GM18909 (cell line): ENCODE measurements around the gene SCCPDH.
"Not testable (repeated sequence)": the region's sequence is repeated elsewhere in the genome, so short reads cannot be mapped to it uniquely, and the experiment has no call there.

Experiments used
- ATAC-seq: cut with Tn5 transposase; IDR thresholded peaks from one replicate; pipeline ENCODE4 v1.9.1; 2021; ENCODE audit warnings: mild to moderate bottlenecking; ENCODE audit not compliant: unreplicated experiment, poor library complexity

The SCCPDH gene

DNA sequence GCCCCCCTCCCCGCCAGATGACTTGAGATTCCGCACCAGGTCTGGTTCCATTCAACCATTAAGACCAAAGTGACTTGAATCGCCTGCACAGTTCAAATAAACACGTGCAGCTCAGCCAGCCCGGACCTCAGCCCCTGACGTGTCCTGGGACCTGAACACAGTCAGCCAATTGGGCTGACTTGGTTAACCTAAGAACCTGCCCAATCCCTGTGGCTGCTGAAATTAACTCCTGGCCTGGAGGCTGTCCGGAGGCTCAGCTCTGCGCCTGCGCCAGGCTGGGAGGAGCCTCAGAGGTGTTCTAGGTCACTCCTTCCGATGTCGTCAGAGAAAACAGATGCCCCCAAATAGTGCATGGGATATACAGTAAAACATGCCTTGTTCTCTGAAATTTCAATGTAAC, 73.4 kb downstream of the SCCPDH start:
- no peak for ATAC-seq

GRCh38 chr1:246798107-246798506, 73.9 kb downstream of the SCCPDH start:
- ATAC-seq: no peak

- no peak for ATAC-seq
These were observed 74.6 kb downstream of the SCCPDH start for GRCh38 chr1:246798606-246799496.

DNA sequence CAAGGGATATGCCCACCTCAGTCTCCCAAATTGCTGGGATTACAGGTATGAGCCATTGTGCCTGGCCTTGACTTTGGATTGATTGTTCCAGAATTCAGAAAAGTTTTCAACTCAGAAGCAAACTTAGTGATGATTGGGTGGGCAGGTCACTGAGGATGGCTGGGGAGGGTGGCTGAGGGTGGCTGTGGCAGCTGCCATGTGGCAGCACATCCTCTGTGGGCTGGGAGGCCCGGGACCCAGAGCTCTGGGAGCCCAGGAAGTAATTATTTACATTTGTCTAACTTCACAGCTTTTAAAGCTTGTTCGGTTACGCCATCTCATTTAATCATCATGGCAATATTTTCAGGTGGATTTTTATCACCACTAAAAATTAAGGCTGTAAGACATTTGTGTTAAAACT, 76.1 kb downstream of the SCCPDH start:
- no peak for ATAC-seq

- no peak for ATAC-seq
These were observed 76.5 kb downstream of the SCCPDH start for GRCh38 chr1:246800756-246801155.

GRCh38 chr1:246801241-246802020, 77.2 kb downstream of the SCCPDH start:
- no peak for ATAC-seq

- no peak for ATAC-seq
These were observed 79.2 kb downstream of the SCCPDH start for GRCh38 chr1:246803373-246803772.

DNA sequence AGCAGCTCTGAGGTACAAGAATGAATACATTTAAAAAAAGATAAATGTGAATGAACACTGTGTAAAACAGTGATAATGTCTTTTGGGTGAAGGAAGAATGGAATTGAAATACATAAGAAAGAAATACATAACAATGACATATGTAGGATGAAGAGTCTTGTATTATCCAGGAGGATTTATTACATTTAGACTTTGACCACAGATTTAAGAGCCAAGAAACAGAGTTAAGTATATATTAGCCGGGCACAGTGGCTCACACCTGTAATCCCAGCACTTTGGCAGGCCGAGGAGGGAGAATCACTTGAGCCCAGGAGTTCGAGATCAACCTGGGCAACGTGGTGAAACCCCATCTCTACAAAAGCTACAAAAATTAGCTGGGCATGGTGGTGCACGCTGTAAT, 79.7 kb downstream of the SCCPDH start:
- ATAC-seq: no peak

DNA sequence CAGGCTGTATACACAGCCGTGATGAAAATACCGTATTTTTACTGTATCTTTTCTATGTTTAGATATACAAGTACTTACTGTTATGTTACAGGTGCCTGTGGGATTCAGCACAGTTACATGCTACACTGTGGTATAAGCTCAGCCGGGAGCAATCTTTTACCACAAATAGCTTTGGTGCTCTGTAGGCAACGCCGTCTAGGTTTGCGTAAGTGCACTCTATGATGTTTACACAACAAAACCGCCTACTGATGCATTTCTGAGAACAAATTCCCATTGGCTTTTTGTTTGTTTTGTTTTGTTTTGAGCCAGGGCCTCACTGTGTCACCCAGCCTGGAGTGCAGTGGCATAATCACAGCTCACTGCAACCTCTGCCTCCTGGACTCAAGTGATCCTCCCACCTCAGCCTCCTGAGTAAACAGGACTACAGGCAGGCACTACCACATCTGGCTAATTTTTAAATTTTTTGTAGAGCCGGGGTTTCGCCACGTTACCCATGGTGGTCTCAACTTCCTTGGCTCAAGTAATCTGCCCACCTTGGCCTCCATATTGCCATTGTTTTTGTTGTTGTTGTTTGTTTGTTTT, 81.0 kb downstream of the SCCPDH start:
- no peak for ATAC-seq

DNA sequence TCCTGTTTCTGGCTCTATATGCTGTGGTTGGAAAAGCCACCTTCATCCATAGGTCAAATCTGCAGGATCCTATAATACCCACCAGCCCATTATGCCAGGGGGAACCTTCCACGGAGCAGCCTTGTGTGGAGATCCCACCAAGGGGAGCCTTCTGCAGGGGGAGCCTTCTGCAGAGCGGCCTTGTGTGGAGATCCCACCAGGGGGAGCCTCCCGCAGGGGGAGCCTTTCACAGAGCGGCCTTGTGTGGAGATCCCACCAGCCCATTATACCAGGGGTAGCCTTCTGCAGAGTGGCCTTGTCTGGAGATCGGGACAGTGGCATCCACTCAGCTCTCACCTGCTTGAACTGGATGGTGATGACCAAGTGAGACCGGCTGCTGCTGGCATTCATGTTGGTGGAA, 85.3 kb downstream of the SCCPDH start:
- no peak for ATAC-seq

DNA sequence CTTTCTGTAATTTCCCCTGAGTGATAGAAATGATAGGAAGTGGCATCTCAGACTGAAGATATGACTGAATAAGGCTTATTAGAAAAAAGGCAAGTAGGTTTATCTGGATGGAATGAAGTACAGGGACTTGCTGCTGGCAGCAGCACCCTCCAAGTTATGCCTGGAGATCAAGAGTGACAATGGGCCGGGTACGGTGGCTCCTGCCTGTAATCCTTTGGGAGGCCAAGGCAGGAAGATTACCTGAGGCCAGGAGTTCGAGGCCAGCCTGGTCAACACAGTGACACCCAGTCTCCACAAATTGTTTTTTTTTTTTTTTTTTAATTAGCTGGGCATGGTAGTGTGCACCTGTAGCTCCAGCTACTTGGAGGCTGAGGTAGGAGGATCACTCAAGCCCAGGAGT, 87.8 kb downstream of the SCCPDH start:
- ATAC-seq: no peak

GRCh38 chr1:246813325-246813724, 89.1 kb downstream of the SCCPDH start:
- not testable (repeated sequence) for ATAC-seq

- no peak for ATAC-seq
These were observed 90.7 kb downstream of the SCCPDH start for GRCh38 chr1:246814890-246815289.

DNA sequence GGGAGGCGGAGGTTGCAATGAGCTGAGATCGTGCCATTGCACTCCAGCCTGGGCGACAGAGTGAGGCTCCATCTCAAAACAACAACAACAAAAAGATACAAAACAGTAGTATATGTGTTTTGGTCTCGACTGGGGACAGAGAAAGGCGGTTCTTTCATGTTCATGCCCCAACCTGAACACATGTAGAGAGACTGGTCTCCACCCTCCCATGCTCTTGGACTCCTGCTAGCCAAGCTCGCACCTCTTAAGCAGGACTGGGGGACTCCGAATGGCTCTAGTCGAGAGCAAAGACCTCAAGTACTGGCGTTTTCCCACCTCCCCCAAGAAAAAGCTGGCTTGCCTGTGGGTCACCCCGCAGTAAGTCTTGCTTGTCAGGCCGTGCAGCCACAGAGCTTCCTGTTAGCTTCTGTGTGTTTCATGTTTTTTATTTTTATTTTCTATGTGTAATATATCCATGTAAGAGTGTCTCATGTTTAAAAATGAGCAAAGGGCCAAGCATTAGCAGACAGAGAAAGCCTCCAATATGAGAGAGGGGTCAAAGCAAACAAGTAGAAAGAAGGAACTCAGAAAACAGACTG, 91.6 kb downstream of the SCCPDH start:
- no peak for ATAC-seq
